IMR-90 (cell line): Measurements from ENCODE around the gene POU2AF1. TPM values are rescaled to one million over a fixed set of nuclear protein-coding genes. Genes with fewer than 3 reads are reported as not detected.

ENCODE experiments used
- ATAC-seq: fragments of 200-7000 bp; cut with Tn5 transposase; 2 replicates; pipeline ENCODE4 v1.9.1; 2020; ENCODE audit warnings: low read depth, mild to moderate bottlenecking, moderate library complexity
- BruUV-seq: library from RNA; stranded (reverse); fragments of 400-500 nt; replicated peaks from 2 replicates; lab custom pipeline; 2021; lab: Mats Ljungman, UMichigan
- CTCF ChIA-PET: fragments of 300-600 bp; formaldehyde crosslinking; extraction: SDS; loops from one replicate; lab custom pipeline; 2021; ENCODE audit warnings: antibody characterized with exemption; lab: Yijun Ruan, JAX
- POLR2A ChIA-PET: fragments of 300-600 bp; sonication (Branson Sonifier 250); formaldehyde crosslinking; loops from one replicate; lab custom pipeline; 2022; ENCODE audit warnings: antibody characterized with exemption; ENCODE audit not compliant: unreplicated experiment; lab: Charles Lee
- DNase-seq: peaks from one replicate; pipeline ENCODE4 v3.0.0; 2013
- H2AFZ ChIP-seq: replicated peaks from 2 replicates; pipeline ENCODE3; 2013; ENCODE audit warnings: low read length, mild to moderate bottlenecking; ENCODE audit not compliant: poor library complexity
- H2AK5ac ChIP-seq: 2 replicates; pipeline ENCODE4 v1.6.1; 2013; ENCODE audit warnings: low read depth, low read length, inconsistent platforms
- H2AK9ac ChIP-seq: replicated peaks from 2 replicates; pipeline ENCODE3; 2013; ENCODE audit warnings: mild to moderate bottlenecking, low read depth, low read length, moderate library complexity; ENCODE audit not compliant: poor library complexity
- H2BK120ac ChIP-seq: 2 replicates; pipeline ENCODE4 v1.6.1; 2013; ENCODE audit warnings: low read depth, low read length, inconsistent platforms
- H2BK15ac ChIP-seq: 3 replicates; pipeline ENCODE4 v1.6.1; 2013; ENCODE audit warnings: low read depth, low read length, inconsistent platforms
- H2BK20ac ChIP-seq: 2 replicates; pipeline ENCODE4 v1.6.1; 2013; ENCODE audit warnings: low read depth, mild to moderate bottlenecking, inconsistent platforms, low read length, moderate library complexity
- H2BK5ac ChIP-seq: 2 replicates; pipeline ENCODE4 v1.6.1; 2013; ENCODE audit warnings: mild to moderate bottlenecking, low read depth, low read length, inconsistent platforms; ENCODE audit not compliant: poor library complexity, severe bottlenecking
- H3K14ac ChIP-seq: replicated peaks from 2 replicates; pipeline ENCODE4 v1.6.1; 2013; ENCODE audit warnings: low read depth, low read length, inconsistent platforms
- H3K18ac ChIP-seq: 2 replicates; pipeline ENCODE4 v1.6.1; 2013; ENCODE audit warnings: low read depth, low read length, control low read depth
- H3K23ac ChIP-seq: 2 replicates; pipeline ENCODE4 v1.6.1; 2013; ENCODE audit warnings: low read depth, low read length, inconsistent platforms
- H3K27ac ChIP-seq: 2 replicates; pipeline ENCODE4 v1.5.1; 2013; ENCODE audit warnings: mild to moderate bottlenecking, control low read depth, low read length; ENCODE audit not compliant: insufficient read depth
- H3K27me3 ChIP-seq: 2 replicates; pipeline ENCODE4 v1.6.1; 2013; ENCODE audit warnings: low read length; ENCODE audit not compliant: control insufficient read depth, insufficient read depth
- H3K36me3 ChIP-seq: 2 replicates; pipeline ENCODE4 v1.6.1; 2013; ENCODE audit warnings: low read length, mixed read lengths; ENCODE audit not compliant: control insufficient read depth, insufficient read depth
- H3K4ac ChIP-seq: 2 replicates; pipeline ENCODE4 v1.6.1; 2013; ENCODE audit warnings: low read depth, low read length, inconsistent platforms
- H3K4me1 ChIP-seq: 2 replicates; pipeline ENCODE4 v1.6.1; 2013; ENCODE audit warnings: low read length, mixed read lengths; ENCODE audit not compliant: control insufficient read depth, insufficient read depth
- H3K4me2 ChIP-seq: 2 replicates; pipeline ENCODE4 v1.6.1; 2013; ENCODE audit warnings: low read depth, mild to moderate bottlenecking, control low read depth, low read length, moderate library complexity
- H3K4me3 ChIP-seq: 2 replicates; pipeline ENCODE4 v1.5.1; 2013; ENCODE audit warnings: low read depth, mild to moderate bottlenecking, control low read depth, low read length, moderate library complexity; ENCODE audit not compliant: insufficient read depth
- H3K56ac ChIP-seq: 2 replicates; pipeline ENCODE4 v1.6.1; 2013; ENCODE audit warnings: low read length, inconsistent platforms; ENCODE audit not compliant: insufficient read depth; ENCODE audit errors: extremely low read depth
- H3K79me1 ChIP-seq, 2 experiments: 2 replicates each; pipeline ENCODE4 v1.6.1; 2013; ENCODE audit warnings: low read length in 2 of 2, inconsistent platforms in 1 of 2, low read depth in 1 of 2
- H3K9ac ChIP-seq: 2 replicates; pipeline ENCODE4 v1.6.1; 2013; ENCODE audit warnings: low read depth, low read length, control low read depth
- H3K9me1 ChIP-seq: 2 replicates; pipeline ENCODE4 v1.6.1; 2013; ENCODE audit warnings: low read length, inconsistent platforms; ENCODE audit not compliant: insufficient read depth
- H3K9me3 ChIP-seq: 2 replicates; pipeline ENCODE4 v1.6.1; 2013; ENCODE audit warnings: low read length; ENCODE audit not compliant: control insufficient read depth, insufficient read depth
- H4K20me1 ChIP-seq: 2 replicates; pipeline ENCODE4 v1.6.1; 2013; ENCODE audit warnings: low read length, inconsistent platforms; ENCODE audit not compliant: insufficient read depth
- H4K5ac ChIP-seq: 2 replicates; pipeline ENCODE4 v1.6.1; 2013; ENCODE audit warnings: mild to moderate bottlenecking, low read depth, low read length, control low read depth
- H4K8ac ChIP-seq, 2 experiments: 2 replicates each; pipeline ENCODE4 v1.6.1; 2013; ENCODE audit warnings: low read depth in 2 of 2, low read length in 2 of 2, control low read depth in 1 of 2, inconsistent platforms in 1 of 2
- H4K91ac ChIP-seq: 2 replicates; pipeline ENCODE4 v1.6.1; 2013; ENCODE audit warnings: low read depth, low read length, inconsistent platforms; ENCODE audit not compliant: insufficient read depth
- BHLHE40 ChIP-seq: fragments of 150-350 bp; IDR thresholded peaks from 2 replicates; pipeline ENCODE4 v1.6.1; 2016; ENCODE audit warnings: mild to moderate bottlenecking, low read depth, low read length
- CEBPB ChIP-seq: IDR thresholded peaks from 2 replicates; pipeline ENCODE4 v1.6.1; 2012; ENCODE audit warnings: low read depth, low read length, improper control_type of control experiment
- CHD1 ChIP-seq: IDR thresholded peaks from 2 replicates; pipeline ENCODE4 v1.6.1; 2012; ENCODE audit warnings: low read depth, low read length, improper control_type of control experiment
- CTCF ChIP-seq: conservative IDR thresholded peaks from 2 replicates; pipeline ENCODE4 v1.5.1; 2012; ENCODE audit warnings: mild to moderate bottlenecking, low read depth, low read length, improper control_type of control experiment
- FOS ChIP-seq: fragments of 150-350 bp; IDR thresholded peaks from 2 replicates; pipeline ENCODE4 v1.6.1; 2016; ENCODE audit warnings: low read depth, low read length
- MAFK ChIP-seq: IDR thresholded peaks from 2 replicates; pipeline ENCODE4 v1.6.1; 2012; ENCODE audit warnings: low read depth, low read length, improper control_type of control experiment
- MAZ ChIP-seq: IDR thresholded peaks from 2 replicates; pipeline ENCODE4 v1.6.1; 2012; ENCODE audit warnings: low read depth, mild to moderate bottlenecking, low read length, improper control_type of control experiment, moderate library complexity, borderline replicate concordance
- MXI1 ChIP-seq: IDR thresholded peaks from 2 replicates; pipeline ENCODE4 v1.6.1; 2012; ENCODE audit warnings: low read depth, mild to moderate bottlenecking, low read length, moderate library complexity, borderline replicate concordance
- NFE2L2 ChIP-seq: fragments of 150-350 bp; IDR thresholded peaks from 2 replicates; pipeline ENCODE4 v1.6.1; 2016; ENCODE audit warnings: low read depth, mild to moderate bottlenecking, low read length
- POLR2A ChIP-seq: IDR thresholded peaks from 2 replicates; pipeline ENCODE4 v1.6.1; 2012; ENCODE audit warnings: mild to moderate bottlenecking, low read depth, low read length
- RAD21 ChIP-seq: IDR thresholded peaks from 2 replicates; pipeline ENCODE4 v1.6.1; 2012; ENCODE audit warnings: low read length, improper control_type of control experiment
- RCOR1 ChIP-seq: IDR thresholded peaks from 2 replicates; pipeline ENCODE4 v1.6.1; 2012; ENCODE audit warnings: mild to moderate bottlenecking, low read length, improper control_type of control experiment; ENCODE audit not compliant: insufficient replicate concordance
- RFX5 ChIP-seq: IDR thresholded peaks from 2 replicates; pipeline ENCODE4 v1.8.0; 2012; ENCODE audit warnings: low read depth, mild to moderate bottlenecking, low read length, moderate library complexity
- SMC3 ChIP-seq: fragments of 150-350 bp; IDR thresholded peaks from 2 replicates; pipeline ENCODE4 v1.6.1; 2016; ENCODE audit warnings: low read depth, mild to moderate bottlenecking, antibody characterized with exemption, low read length, moderate library complexity
- USF2 ChIP-seq: fragments of 150-350 bp; IDR thresholded peaks from 2 replicates; pipeline ENCODE4 v1.6.1; 2017; ENCODE audit warnings: mild to moderate bottlenecking, antibody characterized with exemption, low read length, low read depth
- WGBS, 2 experiments: methylation state at CpG; one replicate each; pipeline versions ENCODE4 v1.1.5 to v1.1.7; 2013; ENCODE audit warnings: missing lambda C conversion rate in 2 of 2; ENCODE audit not compliant: insufficient read length in 1 of 2; ENCODE audit errors: extremely low coverage in 2 of 2; 5-methylcytosine and 5-hydroxymethylcytosine counted together
- dilution Hi-C: fragments of 300-500 bp; cut with HindIII; formaldehyde crosslinking; loops from one replicate; pipeline ENCODE4 v1.14.3; 2018; ENCODE audit warnings: low sequenced_read_pairs; ENCODE audit not compliant: unreplicated experiment
- in situ Hi-C: fragments of 300-500 bp; cut with MboI; formaldehyde crosslinking; loops from 3 replicates; pipeline ENCODE4 v1.14.3; 2019; ENCODE audit warnings: low sequenced_read_pairs, inconsistent platforms, mixed read lengths
- intact Hi-C: fragments of 100-400 bp; cut with micrococcal nuclease; formaldehyde crosslinking; loops from 2 replicates; pipeline ENCODE4 v1.10.0; 2022
- polyA plus RNA-seq, 3 experiments: library from polyadenylated mRNA; depleted of rRNA; stranded (reverse); fragments of >200 nt; gene quantifications; 2 replicates each; pipeline ENCODE4 v1.2.3, GENCODE V29; 2012; ENCODE audit warnings: low replicate concordance in 1 of 3
- total RNA-seq: library from RNA; depleted of rRNA; stranded (reverse); fragments of >200 nt; gene quantifications from 2 replicates; pipeline ENCODE4 v1.2.3, GENCODE V29; 2012
- TF ChIP-seq, protein P1 (sequence below): fragments of 150-350 bp; IDR thresholded peaks from 2 replicates; pipeline ENCODE4 v1.6.1; 2016; ENCODE audit warnings: low read depth, mild to moderate bottlenecking, low read length, moderate library complexity, borderline replicate concordance

The POU2AF1 gene
- total and polyA plus RNA-seq, 2 of the 4 experiments (the other 2 are of a cell fraction), result not detected

GRCh38 chr11:111372538-111372937 lies 6.5 kb downstream of the POU2AF1 start:
- ATAC-seq, result no peak

More at GRCh38 chr11:111372538-111372937, 6.5 kb downstream of the POU2AF1 start:
- no peak for DNase-seq
- H2AK9ac ChIP-seq, result no peak overlapping the region
- 67% methylated on average over 1 of the region's 2 CpGs; no CpG with 5 or more reads in 1 of the 2 experiments for WGBS, 2 experiments
- no peak overlapping the region for H3K4me2 ChIP-seq
- H4K5ac ChIP-seq, result no peak overlapping the region
- no peak overlapping the region for H3K56ac ChIP-seq
- H3K4me3 ChIP-seq, result no peak overlapping the region
- no TSS peak for BruUV-seq
- H2BK15ac ChIP-seq, result no peak overlapping the region
- no peak for TF ChIP-seq MAZ
- TF ChIP-seq POLR2A, result no peak
- TF ChIP-seq FOS, result no peak
- no peak for TF ChIP-seq CTCF
- TF ChIP-seq, protein P1, sequence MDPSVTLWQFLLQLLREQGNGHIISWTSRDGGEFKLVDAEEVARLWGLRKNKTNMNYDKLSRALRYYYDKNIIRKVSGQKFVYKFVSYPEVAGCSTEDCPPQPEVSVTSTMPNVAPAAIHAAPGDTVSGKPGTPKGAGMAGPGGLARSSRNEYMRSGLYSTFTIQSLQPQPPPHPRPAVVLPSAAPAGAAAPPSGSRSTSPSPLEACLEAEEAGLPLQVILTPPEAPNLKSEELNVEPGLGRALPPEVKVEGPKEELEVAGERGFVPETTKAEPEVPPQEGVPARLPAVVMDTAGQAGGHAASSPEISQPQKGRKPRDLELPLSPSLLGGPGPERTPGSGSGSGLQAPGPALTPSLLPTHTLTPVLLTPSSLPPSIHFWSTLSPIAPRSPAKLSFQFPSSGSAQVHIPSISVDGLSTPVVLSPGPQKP, result no peak
- TF ChIP-seq RCOR1, result no peak
- TF ChIP-seq SMC3, result no peak
- no peak for TF ChIP-seq CHD1
- TF ChIP-seq RFX5, result no peak
- no peak for TF ChIP-seq RAD21
- TF ChIP-seq USF2, result no peak
- no peak for TF ChIP-seq MXI1
- no peak for TF ChIP-seq BHLHE40
- no peak for TF ChIP-seq NFE2L2
- no peak for TF ChIP-seq CEBPB
- TF ChIP-seq MAFK, result no peak
- no peaks in the 10 kb centered on the region for H3K79me1 ChIP-seq
- no peak overlapping the region for H4K91ac ChIP-seq
- dilution Hi-C loops (no loop called here), intact Hi-C loops (no loop called here), in situ Hi-C loops (no loop called here)
- POLR2A ChIA-PET, result no interaction called here
- H2AK5ac ChIP-seq, result no peak overlapping the region
- H3K36me3 ChIP-seq, result no peaks in the 10 kb centered on the region
- CTCF ChIA-PET, result no interaction called here
- H3K9me1 ChIP-seq, result no peaks in the 10 kb centered on the region
- no peak overlapping the region for H3K18ac ChIP-seq
- H2BK120ac ChIP-seq, result no peak overlapping the region
- no peak overlapping the region for H3K4ac ChIP-seq
- no peak overlapping the region for H2BK20ac ChIP-seq
- H3K9me3 ChIP-seq, result no peaks in the 10 kb centered on the region; the same call in 1 of the 2 replicates
- peaks cover 48% of the 10 kb centered on the region for H3K27me3 ChIP-seq
- no peak overlapping the region for H3K23ac ChIP-seq
- no peak overlapping the region for H3K27ac ChIP-seq
- H4K8ac ChIP-seq, result no peak overlapping the region
- H2AFZ ChIP-seq, result no peak overlapping the region
- H2BK5ac ChIP-seq, result no peak overlapping the region
- no peaks in the 10 kb centered on the region for H4K20me1 ChIP-seq
- no peak overlapping the region for H3K14ac ChIP-seq
- H3K9ac ChIP-seq, result no peak overlapping the region
- no peaks in the 10 kb centered on the region for H3K4me1 ChIP-seq
